GM12873 (cell line): ENCODE measurements around the gene TRIO.

ENCODE experiments used
- CTCF ChIP-seq: IDR thresholded peaks from 2 replicates; pipeline ENCODE4 v1.5.1; 2012; ENCODE audit warnings: low read depth, mild to moderate bottlenecking, moderate library complexity, low read length, control low read depth; ENCODE audit not compliant: insufficient read depth; ENCODE audit errors: missing control alignments

The TRIO gene

GRCh38 chr5:14143841-14144585 is 871 bp downstream of the TRIO start:
- no peak for TF ChIP-seq CTCF

- no peak for TF ChIP-seq CTCF
These were observed 1.7 kb downstream of the TRIO start for GRCh38 chr5:14144586-14145434.

GRCh38 chr5:14145435-14146334 is 2.5 kb downstream of the TRIO start:
- no peak for TF ChIP-seq CTCF

GRCh38 chr5:14146725-14147124 is 3.6 kb downstream of the TRIO start:
- TF ChIP-seq CTCF = no peak

- no peak for TF ChIP-seq CTCF
These were observed 4.1 kb downstream of the TRIO start for GRCh38 chr5:14147210-14147609.

- TF ChIP-seq CTCF = no peak
These were observed 5.3 kb downstream of the TRIO start for GRCh38 chr5:14148483-14148882.
